H1 (cell line): ENCODE results near the gene DDX4. TPM values are rescaled to one million over a fixed set of nuclear protein-coding genes. Genes with fewer than 3 reads are reported as not detected.

Experiments used
- CTCF ChIA-PET: fragments of 300-600 bp; sonication (Branson Sonifier 250); formaldehyde crosslinking; loops from one replicate; lab custom pipeline; 2021; ENCODE audit not compliant: partially characterized antibody; lab: Charles Lee
- POLR2A ChIA-PET: fragments of 300-600 bp; sonication (Branson Sonifier 250); formaldehyde crosslinking; loops from one replicate; lab custom pipeline; 2021; ENCODE audit warnings: inconsistent platforms; ENCODE audit not compliant: partially characterized antibody; lab: Charles Lee
- DNase-seq, 2 experiments: peaks; one replicate each; pipeline versions ENCODE4 v3.0.0 to v3.0.0-alpha.2; 2010 to 2022; ENCODE audit warnings: low spot score in 2 of 2, low read depth in 1 of 2, mixed read lengths in 1 of 2
- FAIRE-seq: peaks from 2 replicates; lab custom pipeline; 2011; peaks lifted over from hg19 to GRCh38; lab: Jason Lieb, UNC
- H2AFZ ChIP-seq: 2 replicates; pipeline ENCODE4 v1.8.1; 2012; ENCODE audit warnings: low read length, inconsistent platforms
- H2AK5ac ChIP-seq: 2 replicates; pipeline ENCODE4 v1.6.1; 2013; ENCODE audit warnings: low read depth, low read length
- H2BK120ac ChIP-seq: replicated peaks from 2 replicates; pipeline ENCODE3; 2013; ENCODE audit warnings: low read depth, low read length, inconsistent platforms
- H2BK12ac ChIP-seq: 2 replicates; pipeline ENCODE4 v1.6.1; 2013; ENCODE audit warnings: low read depth, low read length
- H2BK15ac ChIP-seq: 2 replicates; pipeline ENCODE4 v1.6.1; 2013; ENCODE audit warnings: low read length
- H2BK20ac ChIP-seq: 2 replicates; pipeline ENCODE4 v1.6.1; 2013; ENCODE audit warnings: low read length
- H2BK5ac ChIP-seq: 2 replicates; pipeline ENCODE4 v1.6.1; 2013; ENCODE audit warnings: low read depth, low read length
- H3K14ac ChIP-seq: 2 replicates; pipeline ENCODE4 v1.6.1; 2013; ENCODE audit warnings: inconsistent platforms; ENCODE audit not compliant: insufficient read length
- H3K18ac ChIP-seq: 2 replicates; pipeline ENCODE4 v1.6.1; 2013; ENCODE audit warnings: low read length; ENCODE audit errors: extremely low read depth
- H3K23ac ChIP-seq: 2 replicates; pipeline ENCODE4 v1.6.1; 2013; ENCODE audit warnings: inconsistent platforms; ENCODE audit not compliant: insufficient read length
- H3K23me2 ChIP-seq: 2 replicates; pipeline ENCODE4 v1.6.1; 2013; ENCODE audit warnings: low read depth, low read length
- H3K27ac ChIP-seq: 2 replicates; pipeline ENCODE4 v1.6.1; 2011; ENCODE audit warnings: low read depth, low read length, inconsistent platforms
- H3K27me3 ChIP-seq, 4 experiments: replicated peaks in 1 of 4; 1 replicate in 1 of 4; 2 replicates in 3 of 4; pipeline versions ENCODE4 v1.6.1 to v1.8.1; 2011 to 2013; ENCODE audit warnings: low read length in 3 of 4, mild to moderate bottlenecking in 3 of 4, inconsistent platforms in 2 of 4, mixed read lengths in 2 of 4, moderate library complexity in 1 of 4; ENCODE audit not compliant: control insufficient read depth in 3 of 4, insufficient read depth in 3 of 4; ENCODE audit errors: extremely low read depth in 1 of 4
- H3K36me3 ChIP-seq, 4 experiments: 2 replicates each; pipeline versions ENCODE4 v1.6.1 to v1.8.1; 2011 to 2013; ENCODE audit warnings: mild to moderate bottlenecking in 4 of 4, low read length in 3 of 4, moderate library complexity in 2 of 4, control low read depth in 1 of 4, inconsistent platforms in 1 of 4; ENCODE audit not compliant: insufficient read depth in 4 of 4, control insufficient read depth in 2 of 4
- H3K4ac ChIP-seq: replicated peaks from 2 replicates; pipeline ENCODE3; 2013; ENCODE audit warnings: low read length, low read depth, mixed read lengths, inconsistent platforms; ENCODE audit not compliant: insufficient read length
- H3K4me1 ChIP-seq, 4 experiments: replicated peaks in 1 of 4; 1 replicate in 1 of 4; 2 replicates in 3 of 4; pipeline versions ENCODE4 v1.6.1 to v1.8.1; 2011 to 2013; ENCODE audit warnings: low read length in 3 of 4, inconsistent platforms in 2 of 4, mixed read lengths in 1 of 4; ENCODE audit not compliant: insufficient read depth in 4 of 4, control insufficient read depth in 3 of 4
- H3K4me2 ChIP-seq, 2 experiments: 2 replicates each; pipeline versions ENCODE4 v1.6.1 to v1.8.1; 2011 to 2013; ENCODE audit warnings: low read depth in 2 of 2, low read length in 2 of 2, control low read depth in 1 of 2, inconsistent platforms in 1 of 2, mild to moderate bottlenecking in 1 of 2; ENCODE audit not compliant: insufficient read depth in 1 of 2
- H3K4me3 ChIP-seq, 4 experiments: fragments of 200-600, 300-600 bp in 1 of 4; sonication (generic), shearing (Covaris generic), sonication (Bioruptor Twin) in 1 of 4; 2 replicates each; pipeline versions ENCODE4 v1.5.1 to v1.8.1; 2011 to 2016; ENCODE audit warnings: low read length in 4 of 4, low read depth in 3 of 4, control low read depth in 2 of 4, inconsistent platforms in 2 of 4, mild to moderate bottlenecking in 2 of 4, mixed read lengths in 1 of 4, moderate library complexity in 1 of 4; ENCODE audit not compliant: insufficient read depth in 2 of 4; ENCODE audit errors: extremely low read depth in 1 of 4
- H3K56ac ChIP-seq: replicated peaks from 2 replicates; pipeline ENCODE3; 2013; ENCODE audit warnings: low read depth, mild to moderate bottlenecking, mixed read lengths, low read length, inconsistent platforms; ENCODE audit not compliant: insufficient read length
- H3K79me1 ChIP-seq: 2 replicates; pipeline ENCODE4 v1.6.1; 2013; ENCODE audit warnings: low read depth, low read length, control low read depth
- H3K79me2 ChIP-seq, 2 experiments: 2 replicates each; pipeline versions ENCODE4 v1.6.1 to v1.8.1; 2012 to 2013; ENCODE audit warnings: low read length in 2 of 2, mild to moderate bottlenecking in 2 of 2, inconsistent platforms in 1 of 2; ENCODE audit not compliant: insufficient read depth in 2 of 2, control insufficient read depth in 1 of 2
- H3K9ac ChIP-seq, 4 experiments: replicated peaks in 1 of 4; 1 replicate in 1 of 4; 2 replicates in 3 of 4; pipeline versions ENCODE4 v1.6.1 to v1.8.1; 2011 to 2013; ENCODE audit warnings: low read depth in 3 of 4, low read length in 3 of 4, control low read depth in 2 of 4, mild to moderate bottlenecking in 2 of 4, moderate library complexity in 2 of 4, inconsistent platforms in 1 of 4; ENCODE audit errors: extremely low read depth in 1 of 4
- H3K9me3 ChIP-seq, 2 experiments: 2 replicates each; pipeline versions ENCODE4 v1.6.1 to v1.8.1; 2012 to 2013; ENCODE audit warnings: mild to moderate bottlenecking in 2 of 2, moderate library complexity in 2 of 2, control low read depth in 1 of 2, inconsistent platforms in 1 of 2, low read depth in 1 of 2, low read length in 1 of 2, mixed read lengths in 1 of 2; ENCODE audit not compliant: insufficient read depth in 2 of 2
- H4K20me1 ChIP-seq, 2 experiments: replicated peaks in 1 of 2; 2 replicates each; pipeline versions ENCODE3 to v1.8.1; 2011 to 2013; ENCODE audit warnings: inconsistent platforms in 2 of 2, low read length in 2 of 2, mild to moderate bottlenecking in 1 of 2; ENCODE audit not compliant: insufficient read depth in 2 of 2, control insufficient read depth in 1 of 2
- H4K5ac ChIP-seq: 2 replicates; pipeline ENCODE4 v1.6.1; 2013; ENCODE audit warnings: low read length, low read depth, mixed read lengths, inconsistent platforms; ENCODE audit not compliant: insufficient read length
- H4K8ac ChIP-seq: 2 replicates; pipeline ENCODE4 v1.8.0; 2013; ENCODE audit warnings: mild to moderate bottlenecking, moderate library complexity, low read length, inconsistent platforms; ENCODE audit not compliant: insufficient read depth; ENCODE audit errors: extremely low read depth
- H4K91ac ChIP-seq: replicated peaks from 2 replicates; pipeline ENCODE3; 2013; ENCODE audit warnings: low read length, mixed read lengths, inconsistent platforms; ENCODE audit not compliant: insufficient read length
- ASH2L ChIP-seq: fragments of 200-600, 300-600 bp; sonication (generic); IDR thresholded peaks from one replicate; pipeline ENCODE4 v1.7.1; 2017; ENCODE audit warnings: low read length
- CBX8 ChIP-seq: fragments of 300-800, 300-1000 bp; sonication (generic); IDR thresholded peaks from 2 replicates; pipeline ENCODE4 v1.7.1; 2016; ENCODE audit warnings: low read depth, low read length, borderline replicate concordance
- EGR1 ChIP-seq: IDR thresholded peaks from 2 replicates; pipeline ENCODE4 v1.6.1; 2011; ENCODE audit warnings: low read depth, low read length, borderline replicate concordance
- HDAC2 ChIP-seq, 2 experiments: fragments of 300-600 bp in 1 of 2; sonication (generic) in 1 of 2; IDR thresholded peaks; 2 replicates each; pipeline ENCODE4 v1.6.1; 2011 to 2012; ENCODE audit warnings: low read depth in 2 of 2, low read length in 2 of 2, mild to moderate bottlenecking in 2 of 2, moderate library complexity in 2 of 2, borderline replicate concordance in 1 of 2, inconsistent platforms in 1 of 2
- RAD21 ChIP-seq, 2 experiments: IDR thresholded peaks in 1 of 2; conservative IDR thresholded peaks in 1 of 2; 2 replicates each; pipeline ENCODE4 v1.6.1; 2011; ENCODE audit warnings: low read depth in 2 of 2, low read length in 2 of 2, improper control_type of control experiment in 1 of 2, inconsistent platforms in 1 of 2, mild to moderate bottlenecking in 1 of 2, moderate library complexity in 1 of 2
- SIN3A ChIP-seq, 2 experiments: IDR thresholded peaks in 1 of 2; conservative IDR thresholded peaks in 1 of 2; 2 replicates each; pipeline ENCODE4 v1.6.1; 2011 to 2012; ENCODE audit warnings: low read length in 2 of 2, improper control_type of control experiment in 1 of 2, low read depth in 1 of 2, mild to moderate bottlenecking in 1 of 2
- SIRT6 ChIP-seq: IDR thresholded peaks from one replicate; pipeline ENCODE4 v1.7.1; 2012; ENCODE audit warnings: low read length, inconsistent platforms
- SP2 ChIP-seq: IDR thresholded peaks from 2 replicates; pipeline ENCODE4 v1.6.1; 2012; ENCODE audit warnings: mild to moderate bottlenecking, low read length, inconsistent platforms
- SUZ12 ChIP-seq: fragments of 200-600 bp; sonication (generic); IDR thresholded peaks from 2 replicates; pipeline ENCODE4 v1.6.1; 2012; ENCODE audit warnings: mild to moderate bottlenecking, inconsistent platforms, low read length, moderate library complexity, mixed read lengths
- TAF1 ChIP-seq: IDR thresholded peaks from 2 replicates; pipeline ENCODE4 v1.6.1; 2011; ENCODE audit warnings: mild to moderate bottlenecking, low read depth, low read length
- TAF7 ChIP-seq: optimal IDR thresholded peaks from 2 replicates; pipeline ENCODE3; 2011; ENCODE audit warnings: low read depth, mild to moderate bottlenecking, inconsistent platforms, low read length, moderate library complexity, borderline replicate concordance
- WGBS, 2 experiments: shearing (Covaris generic) in 1 of 2; methylation state at CpG; one replicate each; pipeline versions ENCODE4 v1.1.6 to v1.1.7; 2013 to 2015; ENCODE audit warnings: low lambda C conversion rate in 2 of 2, mixed read lengths in 2 of 2, inconsistent platforms in 1 of 2, low coverage in 1 of 2, missing lambda C conversion rate in 1 of 2; ENCODE audit not compliant: insufficient replicate concordance in 2 of 2, insufficient coverage in 1 of 2, insufficient read length in 1 of 2; ENCODE audit errors: extremely low coverage in 1 of 2, missing lambda C conversion rate in 1 of 2; 5-methylcytosine and 5-hydroxymethylcytosine counted together
- polyA plus RNA-seq, 7 experiments: library from polyadenylated mRNA; depleted of rRNA in 3 of 7; stranded (reverse) in 5 of 7; unstranded in 2 of 7; fragments of >200 nt in 5 of 7; fragments of 200-250 nt in 2 of 7; gene quantifications; 1 replicate in 5 of 7; 2 replicates in 1 of 7; 4 replicates in 1 of 7; pipeline versions ENCODE4 v1.2.1 to v1.2.3, GENCODE V29; 2011 to 2013; ENCODE audit warnings: missing spikeins in 2 of 7, mixed read lengths in 2 of 7
- total RNA-seq: library from RNA; stranded (reverse); fragmentation: NEBNext Ultra II Directional; extraction: Animal tissue kit (Norgen Biotek cat#: 25700); gene quantifications from 2 replicates; pipeline ENCODE4 v1.2.1, GENCODE V29; 2021
- TF ChIP-seq, protein P1 (sequence below): IDR thresholded peaks from 2 replicates; pipeline ENCODE4 v1.6.1; 2012; ENCODE audit warnings: inconsistent platforms

Gene DDX4
- total and polyA plus RNA-seq, 2 of the 8 experiments (the other 6 are each of a cell fraction or from before 2014, with no cell fraction given): 0.15 TPM; not detected in 1

GRCh38 chr5:55800924-55801323 lies 63.1 kb downstream of the DDX4 start:
- no peak overlapping the region for H3K9ac ChIP-seq
- no peak for TF ChIP-seq TAF1
- no peak for TF ChIP-seq CBX8
- TF ChIP-seq HDAC2 (IDR thresholded peaks at IDR 0.05; ENCODE audit: borderline replicate concordance in 1 of 2, low read depth in 2 of 2, low read length in 2 of 2): no peak
- no peak for TF ChIP-seq TAF7
- TF ChIP-seq SIRT6: no peak
- no peak for TF ChIP-seq ASH2L
- no peak for TF ChIP-seq RAD21 (IDR thresholded peaks at IDR 0.05 in 1 of 2, conservative IDR thresholded peaks at IDR 0.05 in 1 of 2; ENCODE audit: low read depth in 2 of 2, low read length in 2 of 2)
- TF ChIP-seq, protein P1, sequence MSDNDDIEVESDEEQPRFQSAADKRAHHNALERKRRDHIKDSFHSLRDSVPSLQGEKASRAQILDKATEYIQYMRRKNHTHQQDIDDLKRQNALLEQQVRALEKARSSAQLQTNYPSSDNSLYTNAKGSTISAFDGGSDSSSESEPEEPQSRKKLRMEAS: no peak
- TF ChIP-seq SUZ12: no peak
- no peak for TF ChIP-seq SIN3A (conservative IDR thresholded peaks at IDR 0.05 in 1 of 2, IDR thresholded peaks at IDR 0.05 in 1 of 2; ENCODE audit: low read depth in 1 of 2, low read length in 2 of 2)
- no peak for TF ChIP-seq SP2
- no peak for TF ChIP-seq EGR1

More at GRCh38 chr5:55800924-55801323, 63.1 kb downstream of the DDX4 start:
- H3K23me2 ChIP-seq: no peaks in the 10 kb centered on the region
- H3K79me1 ChIP-seq: no peaks in the 10 kb centered on the region
- no peak for FAIRE-seq
- no peaks in the 10 kb centered on the region for H3K27me3 ChIP-seq
- H3K9me3 ChIP-seq: no peaks in the 10 kb centered on the region
- no peak overlapping the region for H2BK5ac ChIP-seq
- H3K4me1 ChIP-seq: no peaks in the 10 kb centered on the region
- no peak overlapping the region for H3K14ac ChIP-seq
- no peak overlapping the region for H4K5ac ChIP-seq
- H3K23ac ChIP-seq: no peak overlapping the region
- no peak overlapping the region for H3K4me3 ChIP-seq
- H2BK12ac ChIP-seq: no peak overlapping the region
- no peak overlapping the region for H3K18ac ChIP-seq
- ChIA-PET CTCF (interaction anchor here (1.1 kb wide), 1 partner anchor 14 kb away, joined by 5 read pairs; no protein-coding TSS in a partner anchor), POLR2A (no interaction called here)
- H3K36me3 ChIP-seq: no peaks in the 10 kb centered on the region
- no peak overlapping the region for H3K4me2 ChIP-seq
- H2AK5ac ChIP-seq: no peak overlapping the region
- H3K4ac ChIP-seq: no peak overlapping the region
- no peak overlapping the region for H4K91ac ChIP-seq
- H4K20me1 ChIP-seq: no peaks in the 10 kb centered on the region
- no peaks in the 10 kb centered on the region for H3K79me2 ChIP-seq
- no peak overlapping the region for H2BK20ac ChIP-seq
- no peak overlapping the region for H2BK15ac ChIP-seq
- no peak overlapping the region for H2AFZ ChIP-seq
- no peak for DNase-seq
- H2BK120ac ChIP-seq: no peak overlapping the region
- no peak overlapping the region for H4K8ac ChIP-seq
- WGBS, 2 experiments: 86% methylated on average over 6 of the region's 6 CpGs; no CpG with 5 or more reads in 1 of the 2 experiments
- H3K56ac ChIP-seq: no peak overlapping the region
- H3K27ac ChIP-seq: no peak overlapping the region
